ENCODE results near the gene AFF3.

- TF ChIP-seq FOXA1 (IDR thresholded peaks at IDR 0.05) (no peak), CTCF (IDR thresholded peaks at IDR 0.05; ENCODE audit: low read depth, low read length, missing input control) (no peak), TAF1 (conservative IDR thresholded peaks at IDR 0.05) (no peak), REST (IDR thresholded peaks at IDR 0.05) (no peak), YY1 (IDR thresholded peaks at IDR 0.05) (no peak), GABPA (IDR thresholded peaks at IDR 0.05 in 1 of 2, conservative IDR thresholded peaks at IDR 0.05 in 1 of 2) (no peak), JUND (IDR thresholded peaks at IDR 0.05) (no peak)
Observed at GRCh38 chr2:99621106-99621505, 521.3 kb downstream of the AFF3 start.

Data from liver (tissue), 3 donors.